CD1c-positive myeloid dendritic cell (primary cell): ENCODE results near the gene HSD17B8.

Experiments used
- DNase-seq: peaks from one replicate; pipeline ENCODE4 v3.0.0-alpha.2; 2016; ENCODE audit errors: extremely low spot score

HSD17B8 gene

DNA sequence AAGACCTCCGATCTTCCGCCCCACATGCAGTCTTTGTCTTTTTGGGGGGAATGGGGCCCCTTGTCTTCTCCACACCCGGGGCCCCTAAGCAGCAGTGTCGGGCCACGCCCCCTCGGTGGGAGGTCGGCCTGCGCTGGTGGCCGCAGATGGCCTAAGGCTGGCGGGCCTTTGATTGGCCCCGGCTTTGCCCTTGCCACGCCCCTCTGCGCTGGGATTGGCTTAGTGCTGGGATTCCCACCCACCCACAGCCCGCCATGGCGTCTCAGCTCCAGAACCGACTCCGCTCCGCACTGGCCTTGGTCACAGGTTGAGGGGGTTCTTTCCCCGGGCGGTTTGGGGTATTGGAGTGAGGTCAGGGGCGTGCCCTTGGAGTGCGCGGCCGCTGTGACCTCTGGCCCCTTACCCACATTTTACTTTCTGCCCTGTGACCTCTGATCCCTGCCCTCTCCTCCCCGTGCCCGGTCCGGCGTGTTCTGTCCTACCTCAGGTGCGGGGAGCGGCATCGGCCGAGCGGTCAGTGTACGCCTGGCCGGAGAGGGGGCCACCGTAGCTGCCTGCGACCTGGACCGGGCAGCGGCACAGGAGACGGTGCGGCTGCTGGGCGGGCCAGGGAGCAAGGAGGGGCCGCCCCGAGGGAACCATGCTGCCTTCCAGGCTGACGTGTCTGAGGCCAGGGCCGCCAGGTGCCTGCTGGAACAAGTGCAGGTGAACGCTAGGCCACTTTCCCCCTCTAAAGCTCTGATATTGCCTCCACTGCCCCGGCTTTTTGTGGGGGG lies at the start of gene HSD17B8:
Gene HSD17B8, plus strand, starts transcription at position 241 of the 776 bp plus-strand sequence. Its CDS starts 14 bp downstream, at position 255.
- peak; percentile 93 for DNase-seq

DNA sequence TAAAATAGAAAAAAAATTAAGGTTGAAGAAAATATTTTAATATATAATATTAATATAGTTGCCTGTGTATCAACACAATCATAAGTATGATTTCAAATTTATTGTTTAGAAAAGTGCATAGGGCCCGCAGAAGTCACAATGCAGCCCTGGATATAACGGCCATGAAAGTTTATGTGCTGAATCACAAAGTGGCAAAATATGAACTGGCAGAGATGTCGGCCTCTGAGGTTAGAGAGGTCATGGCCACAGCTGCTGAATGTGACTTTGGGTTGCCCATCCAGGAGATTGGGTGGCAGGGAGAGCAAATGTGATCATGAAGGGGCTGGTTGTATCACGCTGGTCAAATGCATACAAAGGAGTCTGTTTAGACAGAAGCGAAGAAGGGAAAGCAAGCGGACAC lies 47.9 kb upstream of the HSD17B8 start:
- no peak for DNase-seq

DNA sequence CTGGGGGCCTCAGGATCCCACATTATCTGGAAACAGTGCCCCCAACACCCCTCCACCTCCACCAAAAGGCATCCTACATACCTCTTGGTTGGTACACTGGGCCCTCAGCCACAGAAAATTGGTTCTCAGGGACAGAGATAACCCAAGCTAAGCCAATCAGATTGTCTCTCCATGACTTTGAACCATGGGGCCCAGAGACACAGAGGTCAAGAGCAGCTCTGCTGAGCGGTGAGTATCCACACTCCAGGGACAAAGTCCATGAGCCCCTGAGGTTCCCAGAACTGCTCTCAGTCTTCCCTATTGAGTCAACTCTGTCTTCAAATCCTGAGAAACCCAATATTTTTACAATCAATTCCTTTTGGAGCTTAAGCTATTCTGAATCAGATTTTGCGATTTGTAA lies 47.5 kb upstream of the HSD17B8 start:
- DNase-seq = no peak

- DNase-seq = no peak
These were observed 44.4 kb upstream of the HSD17B8 start for GRCh38 chr6:33160096-33160495.

- peak; percentile 58 for DNase-seq
These were observed 43.6 kb upstream of the HSD17B8 start for GRCh38 chr6:33160728-33161344.

- DNase-seq = peak; percentile 94
These were observed 42.8 kb upstream of the HSD17B8 start for GRCh38 chr6:33161354-33162331.

- DNase-seq = no peak
These were observed 40.9 kb upstream of the HSD17B8 start for GRCh38 chr6:33163540-33163939.

DNA sequence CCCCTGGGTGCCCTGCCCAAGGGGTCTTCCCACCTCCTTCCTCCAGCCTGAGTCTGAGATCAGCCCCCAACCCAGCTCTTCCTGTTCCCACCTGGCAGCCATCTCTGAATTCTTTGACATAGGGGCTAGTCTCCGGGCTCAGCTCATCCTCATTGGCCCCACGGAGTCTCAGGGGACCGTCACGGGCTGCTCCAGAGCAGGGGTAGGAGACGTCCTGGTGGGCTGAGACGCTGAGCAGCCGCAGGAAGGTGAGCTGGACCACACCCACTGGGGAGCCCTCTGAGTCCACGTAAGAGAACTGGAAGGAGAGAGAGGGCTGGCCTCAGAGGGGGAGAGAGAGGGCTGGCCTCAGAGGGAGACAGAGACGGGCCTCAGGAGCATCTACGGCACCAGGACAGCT lies 40.3 kb upstream of the HSD17B8 start:
- DNase-seq = no peak

DNA sequence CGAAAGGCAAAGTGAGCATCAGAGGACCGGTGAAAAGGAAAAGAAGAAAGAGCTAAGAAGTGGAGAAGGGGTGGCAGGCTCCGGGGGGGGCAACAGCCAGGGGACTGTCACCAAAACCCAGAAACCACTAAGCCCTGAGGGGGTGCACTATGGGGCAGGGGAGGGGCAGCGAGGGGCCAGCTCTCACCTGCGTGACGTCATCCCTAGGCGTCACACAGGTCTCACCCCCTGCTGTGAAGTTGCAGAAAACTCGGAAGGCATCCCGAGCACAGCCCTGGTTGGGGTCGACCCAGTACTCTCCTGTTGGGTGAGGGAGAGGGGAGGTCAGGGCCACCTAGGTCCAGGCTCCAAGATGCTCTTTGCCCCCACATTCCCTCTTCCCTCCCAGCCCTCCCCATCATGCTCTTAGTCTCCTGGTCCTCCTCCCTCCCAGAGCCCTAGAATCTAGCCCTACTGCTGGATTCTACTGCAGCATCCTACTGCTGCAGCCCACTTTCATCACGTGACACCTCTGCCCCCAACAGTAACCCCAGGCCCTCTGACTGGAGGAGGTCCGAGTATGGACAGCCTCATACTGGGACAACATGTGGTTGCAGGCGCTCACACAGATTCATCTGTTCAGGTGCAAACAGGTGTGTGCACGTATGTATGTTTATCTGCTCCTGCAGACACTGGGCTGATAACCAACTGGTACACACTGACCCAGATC lies 39.6 kb upstream of the HSD17B8 start:
- no peak for DNase-seq

- DNase-seq = no peak
These were observed 38.7 kb upstream of the HSD17B8 start for GRCh38 chr6:33165581-33166258.

- DNase-seq = no peak
These were observed 38.1 kb upstream of the HSD17B8 start for GRCh38 chr6:33166363-33166762.

GRCh38 chr6:33166811-33167210 lies 37.6 kb upstream of the HSD17B8 start:
- DNase-seq = no peak

GRCh38 chr6:33167374-33168283 lies 36.8 kb upstream of the HSD17B8 start:
- DNase-seq = no peak

DNA sequence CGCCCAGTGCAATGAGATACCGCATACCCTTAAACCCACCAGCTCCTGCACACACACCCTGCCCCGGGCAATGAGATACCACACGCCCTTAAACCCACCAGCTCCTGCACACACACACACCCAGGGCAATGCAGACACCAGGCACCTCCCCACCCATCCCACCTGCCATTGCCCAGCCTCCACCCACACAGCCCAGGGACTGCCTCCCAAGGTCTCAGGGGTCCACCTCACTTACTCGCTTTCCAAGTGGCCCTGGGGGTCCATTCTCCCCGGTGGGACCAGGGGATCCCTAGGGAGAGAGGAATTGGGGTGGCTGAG lies 36.2 kb upstream of the HSD17B8 start:
- no peak for DNase-seq

GRCh38 chr6:33168639-33169038 lies 35.8 kb upstream of the HSD17B8 start:
- DNase-seq = no peak

DNA sequence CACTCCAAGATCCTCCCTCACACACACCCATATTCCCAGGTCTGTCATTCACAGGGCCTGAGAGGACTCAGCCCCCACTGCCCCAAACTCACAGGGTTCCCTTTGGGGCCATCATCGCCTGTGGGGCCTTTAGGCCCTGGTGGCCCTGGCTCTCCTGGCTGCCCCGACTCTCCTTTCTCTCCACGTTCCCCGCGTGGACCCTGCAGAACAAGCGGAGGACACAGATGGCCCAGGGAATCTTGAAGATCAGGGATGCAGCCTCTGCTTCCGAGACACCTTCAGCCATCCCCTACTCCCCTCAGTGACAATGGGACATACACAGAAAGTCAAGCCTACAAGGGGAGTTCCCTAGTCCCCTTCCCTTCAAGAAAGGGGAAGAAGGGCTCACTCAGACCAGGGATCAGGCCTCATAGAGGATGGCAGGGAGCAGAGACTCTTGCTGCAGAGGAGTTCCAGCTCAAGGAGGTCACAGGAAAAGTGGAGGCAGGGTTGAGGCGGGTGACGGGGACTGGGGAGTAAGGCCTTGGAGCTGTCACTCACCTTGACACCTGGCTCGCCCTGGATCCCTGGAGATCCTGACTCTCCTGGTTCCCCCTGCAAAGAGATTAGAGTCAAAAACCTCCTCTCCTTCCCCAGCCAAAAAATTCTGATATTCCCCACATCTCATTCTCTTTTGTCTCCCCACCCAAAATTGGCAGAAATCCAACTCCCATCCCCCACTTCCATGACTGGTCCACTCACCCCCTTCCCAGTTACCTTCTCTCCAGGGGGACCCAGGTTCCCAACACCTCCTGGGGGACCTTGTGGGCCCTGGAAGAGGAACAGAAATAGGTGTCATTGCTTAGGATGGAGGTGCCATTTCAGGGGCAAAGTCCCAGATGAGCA lies 34.9 kb upstream of the HSD17B8 start:
- DNase-seq = no peak

- DNase-seq = no peak
These were observed 34.1 kb upstream of the HSD17B8 start for GRCh38 chr6:33170176-33171015.
